Ishikawa (cell line): ENCODE data around the gene SCNN1A.

Experiments used
- CEBPB ChIP-seq: IDR thresholded peaks from 2 replicates; pipeline ENCODE4 v1.6.1; 2012
- CREB1 ChIP-seq: IDR thresholded peaks from 2 replicates; pipeline ENCODE4 v1.6.1; 2012; ENCODE audit warnings: low read depth
- EGR1 ChIP-seq: IDR thresholded peaks from 2 replicates; pipeline ENCODE4 v1.6.1; 2012
- EP300 ChIP-seq: IDR thresholded peaks from 2 replicates; pipeline ENCODE4 v1.6.1; 2012; ENCODE audit warnings: borderline replicate concordance
- FOXM1 ChIP-seq: IDR thresholded peaks from 2 replicates; pipeline ENCODE4 v1.6.1; 2012; ENCODE audit warnings: low read depth, borderline replicate concordance
- NFIC ChIP-seq: IDR thresholded peaks from 2 replicates; pipeline ENCODE4 v1.6.1; 2012
- RAD21 ChIP-seq: IDR thresholded peaks from 2 replicates; pipeline ENCODE4 v1.6.1; 2012; ENCODE audit warnings: low read depth
- REST ChIP-seq: IDR thresholded peaks from 2 replicates; pipeline ENCODE4 v1.6.1; 2012; ENCODE audit warnings: low read depth, mild to moderate bottlenecking
- TAF1 ChIP-seq: IDR thresholded peaks from 2 replicates; pipeline ENCODE4 v1.6.1; 2012; ENCODE audit warnings: low read depth, mild to moderate bottlenecking
- TCF12 ChIP-seq: IDR thresholded peaks from 2 replicates; pipeline ENCODE4 v1.6.1; 2012; ENCODE audit warnings: low read depth
- ZBTB7A ChIP-seq: IDR thresholded peaks from 2 replicates; pipeline ENCODE4 v1.6.1; 2012; ENCODE audit warnings: low read depth
- TF ChIP-seq, protein P1 (sequence below): IDR thresholded peaks from 2 replicates; pipeline ENCODE4 v1.6.1; 2012
- TF ChIP-seq, protein P2 (sequence below): IDR thresholded peaks from 2 replicates; pipeline ENCODE4 v1.6.1; 2012

- TF ChIP-seq CREB1 (no peak), EGR1 (no peak), TCF12 (no peak), EP300 (no peak), TAF1 (no peak), RAD21 (no peak), NFIC (no peak), REST (no peak), CEBPB (no peak), FOXM1 (no peak), ZBTB7A (no peak)
- TF ChIP-seq, protein P1, sequence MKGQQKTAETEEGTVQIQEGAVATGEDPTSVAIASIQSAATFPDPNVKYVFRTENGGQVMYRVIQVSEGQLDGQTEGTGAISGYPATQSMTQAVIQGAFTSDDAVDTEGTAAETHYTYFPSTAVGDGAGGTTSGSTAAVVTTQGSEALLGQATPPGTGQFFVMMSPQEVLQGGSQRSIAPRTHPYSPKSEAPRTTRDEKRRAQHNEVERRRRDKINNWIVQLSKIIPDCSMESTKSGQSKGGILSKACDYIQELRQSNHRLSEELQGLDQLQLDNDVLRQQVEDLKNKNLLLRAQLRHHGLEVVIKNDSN = no peak
- TF ChIP-seq, protein P2, sequence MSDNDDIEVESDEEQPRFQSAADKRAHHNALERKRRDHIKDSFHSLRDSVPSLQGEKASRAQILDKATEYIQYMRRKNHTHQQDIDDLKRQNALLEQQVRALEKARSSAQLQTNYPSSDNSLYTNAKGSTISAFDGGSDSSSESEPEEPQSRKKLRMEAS = no peak
Observed at GRCh38 chr12:6302621-6303020, 72.7 kb downstream of the SCNN1A start.
